ENCODE results near the gene NFE2L1. TPM values are rescaled to one million over a fixed set of nuclear protein-coding genes. Genes with fewer than 3 reads are reported as not detected.

NFE2L1 gene
- total RNA-seq, 6 experiments from 2014 or later = 63.1 to 156 (median 117) TPM

DNA sequence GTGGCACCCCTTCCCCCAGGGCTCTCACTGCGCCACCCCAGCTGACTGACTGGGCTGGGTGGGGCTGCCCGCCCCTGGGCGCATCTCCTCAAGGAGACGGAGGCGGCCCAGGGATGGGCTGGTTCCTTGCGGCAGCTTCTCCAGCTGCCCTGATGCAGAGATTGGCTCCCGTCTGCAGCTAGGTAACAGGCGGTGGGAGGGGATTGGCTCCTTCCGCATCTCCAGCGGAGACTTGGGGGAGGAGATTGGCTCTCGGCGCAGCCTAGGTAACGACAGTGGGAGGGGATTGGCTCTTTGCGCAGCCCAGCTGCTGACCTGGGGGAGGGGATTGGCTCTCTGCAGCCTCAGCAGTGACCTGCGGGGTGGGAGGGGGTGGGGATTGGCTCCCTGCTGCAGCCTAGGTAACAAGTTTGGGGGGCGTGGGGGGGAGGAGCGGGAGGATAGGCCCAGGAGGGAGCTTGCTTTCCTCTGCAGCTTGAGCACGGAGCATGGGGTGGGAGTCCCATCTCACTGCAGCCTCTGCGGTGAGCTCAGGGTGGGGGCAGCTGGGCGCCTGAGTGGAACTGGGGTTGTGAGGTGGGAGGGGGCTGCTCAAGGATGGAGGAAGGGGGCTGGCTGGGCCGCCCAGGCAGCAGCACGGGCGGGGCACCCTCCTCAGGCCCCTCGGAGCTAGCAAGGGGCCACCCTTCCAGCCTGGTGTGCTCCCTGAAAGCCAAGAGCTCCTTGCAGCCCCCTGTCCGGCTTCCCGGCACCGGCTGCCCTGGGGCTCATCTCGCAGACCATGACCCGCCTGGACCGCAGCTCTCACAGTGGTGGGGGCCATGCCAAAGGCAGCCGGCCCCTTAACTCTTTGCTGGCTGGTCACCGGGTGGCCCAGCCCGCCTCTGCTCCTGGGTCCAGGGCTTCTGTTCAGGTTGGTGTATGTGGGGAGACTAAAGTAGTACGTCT is 6.4 kb downstream of the NFE2L1 start:
- Histone ChIP-seq H3K27me3 (no peaks in the 10 kb centered on the region), H3K9me3 (no peaks in the 10 kb centered on the region), H3K27ac (peak overlapping the region in 2 of 3 donors; percentile 91 to 96), H3K4me3 (peak overlapping the region in 1 of 3 donors; percentile 26), H3K36me3 (peaks cover 0 to 47% (median 24%) of the 10 kb centered on the region in 4 donors), H3K4me1 (peaks cover 2 to 65% (median 28%) of the 10 kb centered on the region in 4 donors)
- intact Hi-C loops (cut with DNase I) = no loop called here
- TF ChIP-seq POLR2A (IDR thresholded peaks at IDR 0.05) = no peak
- TF ChIP-seq, protein P1, sequence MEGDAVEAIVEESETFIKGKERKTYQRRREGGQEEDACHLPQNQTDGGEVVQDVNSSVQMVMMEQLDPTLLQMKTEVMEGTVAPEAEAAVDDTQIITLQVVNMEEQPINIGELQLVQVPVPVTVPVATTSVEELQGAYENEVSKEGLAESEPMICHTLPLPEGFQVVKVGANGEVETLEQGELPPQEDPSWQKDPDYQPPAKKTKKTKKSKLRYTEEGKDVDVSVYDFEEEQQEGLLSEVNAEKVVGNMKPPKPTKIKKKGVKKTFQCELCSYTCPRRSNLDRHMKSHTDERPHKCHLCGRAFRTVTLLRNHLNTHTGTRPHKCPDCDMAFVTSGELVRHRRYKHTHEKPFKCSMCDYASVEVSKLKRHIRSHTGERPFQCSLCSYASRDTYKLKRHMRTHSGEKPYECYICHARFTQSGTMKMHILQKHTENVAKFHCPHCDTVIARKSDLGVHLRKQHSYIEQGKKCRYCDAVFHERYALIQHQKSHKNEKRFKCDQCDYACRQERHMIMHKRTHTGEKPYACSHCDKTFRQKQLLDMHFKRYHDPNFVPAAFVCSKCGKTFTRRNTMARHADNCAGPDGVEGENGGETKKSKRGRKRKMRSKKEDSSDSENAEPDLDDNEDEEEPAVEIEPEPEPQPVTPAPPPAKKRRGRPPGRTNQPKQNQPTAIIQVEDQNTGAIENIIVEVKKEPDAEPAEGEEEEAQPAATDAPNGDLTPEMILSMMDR (IDR thresholded peaks at IDR 0.05) = no peak
- DNase-seq (peak; percentile 74 to 90 (median 88)), ATAC-seq (peak; percentile 56 to 70 (median 64))
- WGBS (ENCODE audit: insufficient coverage, low coverage, low lambda C conversion rate, missing lambda C conversion rate) = 41% methylated on average over 15 of the region's 34 CpGs

DNA sequence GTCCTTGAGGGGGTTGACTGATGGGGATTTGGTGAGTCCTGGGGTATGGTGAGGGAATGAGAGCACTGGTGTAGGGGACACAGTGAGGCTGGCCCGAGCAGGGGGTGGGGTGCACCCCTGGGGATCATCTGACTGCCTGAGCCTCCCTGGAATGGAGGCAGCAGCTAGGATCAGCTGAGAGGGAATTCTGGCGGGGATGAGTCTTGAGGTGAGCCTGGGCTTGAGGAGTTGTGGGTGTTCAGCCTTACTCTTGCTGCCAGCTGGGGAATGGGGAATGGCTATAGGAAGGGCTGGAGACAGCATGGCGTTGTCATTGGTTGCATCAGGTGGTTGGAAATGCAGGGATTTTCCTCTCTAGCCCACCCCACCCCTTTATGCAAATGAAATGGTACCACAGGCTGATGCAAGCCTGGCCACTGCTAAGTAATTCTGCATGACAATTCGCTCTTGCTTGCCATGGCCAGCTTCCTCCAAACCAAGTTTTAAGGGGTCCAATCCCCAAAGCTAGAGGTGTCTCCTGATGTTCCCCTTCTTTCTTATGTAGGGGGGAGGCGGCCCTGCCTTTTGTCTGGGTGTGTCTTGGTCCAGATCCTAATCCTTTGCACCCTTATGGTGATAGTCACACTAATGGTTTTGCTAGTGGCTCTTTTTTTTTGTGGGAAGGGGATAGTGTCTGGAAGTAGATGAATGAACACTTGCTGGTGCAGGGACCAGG is 7.5 kb downstream of the NFE2L1 start:
- no peaks in the 10 kb centered on the region for H3K9me3 ChIP-seq
- no peak overlapping the region for H3K4me3 ChIP-seq
- no peaks in the 10 kb centered on the region for H3K27me3 ChIP-seq
- peaks cover 2 to 66% (median 26%) of the 10 kb centered on the region in 4 donors for H3K4me1 ChIP-seq
- H3K27ac ChIP-seq = no peak overlapping the region
- DNase-seq (no peak), ATAC-seq (no peak)
- WGBS (ENCODE audit: insufficient coverage, low coverage, low lambda C conversion rate, missing lambda C conversion rate) = 52% methylated on average over 2 of the region's 5 CpGs
- peaks cover 2 to 49% (median 27%) of the 10 kb centered on the region in 4 donors for H3K36me3 ChIP-seq
- intact Hi-C loops (cut with DNase I) = no loop called here
- TF ChIP-seq, protein P1 (IDR thresholded peaks at IDR 0.05) = no peak
- TF ChIP-seq POLR2A (IDR thresholded peaks at IDR 0.05) = no peak

DNA sequence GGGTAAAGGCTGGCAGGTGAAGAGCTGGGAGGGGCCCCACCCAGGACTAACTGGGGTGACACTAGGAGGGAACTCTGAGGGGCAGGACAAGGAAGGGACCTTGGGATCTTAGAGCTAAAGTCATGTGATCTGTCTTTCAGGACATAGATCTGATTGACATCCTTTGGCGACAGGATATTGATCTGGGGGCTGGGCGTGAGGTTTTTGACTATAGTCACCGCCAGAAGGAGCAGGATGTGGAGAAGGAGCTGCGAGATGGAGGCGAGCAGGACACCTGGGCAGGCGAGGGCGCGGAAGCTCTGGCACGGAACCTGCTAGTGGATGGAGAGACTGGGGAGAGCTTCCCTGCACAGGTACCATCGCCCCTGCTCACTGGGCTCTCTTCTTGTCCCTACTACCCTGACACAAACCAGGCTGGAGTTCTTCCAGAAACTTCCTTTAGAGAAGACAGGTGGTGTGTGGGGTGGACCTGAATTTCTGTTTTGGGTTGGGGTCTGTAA is 8.1 kb downstream of the NFE2L1 start:
- WGBS (ENCODE audit: insufficient coverage, low coverage, low lambda C conversion rate, missing lambda C conversion rate) = 100% methylated on average over 7 of the region's 10 CpGs
- DNase-seq (no peak), ATAC-seq (no peak)
- no peak overlapping the region for H3K27ac ChIP-seq
- TF ChIP-seq POLR2A (IDR thresholded peaks at IDR 0.05) = no peak
- TF ChIP-seq, protein P1 (IDR thresholded peaks at IDR 0.05) = no peak
- H3K4me3 ChIP-seq = no peak overlapping the region
- peaks cover 3 to 46% (median 28%) of the 10 kb centered on the region in 4 donors for H3K36me3 ChIP-seq
- H3K27me3 ChIP-seq = no peaks in the 10 kb centered on the region
- no peaks in the 10 kb centered on the region for H3K9me3 ChIP-seq
- intact Hi-C loops (cut with DNase I) = no loop called here
- H3K4me1 ChIP-seq = peaks cover 2 to 60% (median 21%) of the 10 kb centered on the region in 4 donors

DNA sequence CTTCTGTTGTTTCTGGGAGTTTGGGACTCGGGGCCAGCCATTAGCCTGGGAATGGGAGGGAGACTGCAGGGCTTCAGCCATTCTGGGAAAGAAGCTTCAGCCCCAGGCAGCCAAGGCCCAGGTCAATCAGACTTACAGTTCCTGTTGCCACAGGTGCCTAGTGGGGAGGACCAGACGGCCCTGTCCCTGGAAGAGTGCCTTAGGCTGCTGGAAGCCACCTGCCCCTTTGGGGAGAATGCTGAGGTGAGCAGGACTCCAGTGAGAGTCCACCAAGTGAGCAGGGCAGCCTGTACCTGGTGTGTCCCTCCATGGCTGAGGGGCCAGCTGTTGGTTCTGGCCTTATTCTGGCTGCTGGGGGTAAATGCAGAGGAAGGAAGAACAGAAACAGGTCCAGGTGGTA is 8.7 kb downstream of the NFE2L1 start:
- H3K9me3 ChIP-seq = no peaks in the 10 kb centered on the region
- TF ChIP-seq POLR2A (IDR thresholded peaks at IDR 0.05) = no peak
- TF ChIP-seq, protein P1 (IDR thresholded peaks at IDR 0.05) = no peak
- no CpG with 5 or more reads among the region's 2 CpGs for WGBS (ENCODE audit: insufficient coverage, low coverage, low lambda C conversion rate, missing lambda C conversion rate)
- H3K4me3 ChIP-seq = no peak overlapping the region
- H3K36me3 ChIP-seq = peaks cover 7 to 50% (median 28%) of the 10 kb centered on the region in 4 donors
- H3K27ac ChIP-seq = no peak overlapping the region
- DNase-seq (no peak), ATAC-seq (no peak)
- intact Hi-C loops (cut with DNase I) = no loop called here
- H3K4me1 ChIP-seq = peaks cover 1 to 54% (median 18%) of the 10 kb centered on the region in 4 donors
- no peaks in the 10 kb centered on the region for H3K27me3 ChIP-seq

All from right lobe of liver (tissue), 6 donors.